DOHH2 (cell line): ENCODE results near the gene PTAR1.

Experiments
- EZH2phosphoT487 ChIP-seq: fragments of 200-600 bp; sonication (generic); IDR thresholded peaks from 2 replicates; pipeline ENCODE4 v1.6.1; 2017; ENCODE audit warnings: borderline replicate concordance, mild to moderate bottlenecking, antibody characterized with exemption, low read length, moderate library complexity, mixed read lengths
- TF ChIP-seq, protein P1 (sequence below): fragments of 200-600 bp; sonication (generic); IDR thresholded peaks from one replicate; pipeline ENCODE4 v1.5.1; 2014; ENCODE audit warnings: antibody characterized with exemption, mild to moderate bottlenecking, low read depth, low read length; ENCODE audit not compliant: poor library complexity, severe bottlenecking

GRCh38 chr9:69746859-69747560 is 12.8 kb downstream of the PTAR1 start:
- TF ChIP-seq, protein P1, sequence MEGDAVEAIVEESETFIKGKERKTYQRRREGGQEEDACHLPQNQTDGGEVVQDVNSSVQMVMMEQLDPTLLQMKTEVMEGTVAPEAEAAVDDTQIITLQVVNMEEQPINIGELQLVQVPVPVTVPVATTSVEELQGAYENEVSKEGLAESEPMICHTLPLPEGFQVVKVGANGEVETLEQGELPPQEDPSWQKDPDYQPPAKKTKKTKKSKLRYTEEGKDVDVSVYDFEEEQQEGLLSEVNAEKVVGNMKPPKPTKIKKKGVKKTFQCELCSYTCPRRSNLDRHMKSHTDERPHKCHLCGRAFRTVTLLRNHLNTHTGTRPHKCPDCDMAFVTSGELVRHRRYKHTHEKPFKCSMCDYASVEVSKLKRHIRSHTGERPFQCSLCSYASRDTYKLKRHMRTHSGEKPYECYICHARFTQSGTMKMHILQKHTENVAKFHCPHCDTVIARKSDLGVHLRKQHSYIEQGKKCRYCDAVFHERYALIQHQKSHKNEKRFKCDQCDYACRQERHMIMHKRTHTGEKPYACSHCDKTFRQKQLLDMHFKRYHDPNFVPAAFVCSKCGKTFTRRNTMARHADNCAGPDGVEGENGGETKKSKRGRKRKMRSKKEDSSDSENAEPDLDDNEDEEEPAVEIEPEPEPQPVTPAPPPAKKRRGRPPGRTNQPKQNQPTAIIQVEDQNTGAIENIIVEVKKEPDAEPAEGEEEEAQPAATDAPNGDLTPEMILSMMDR = no peak
- no peak for TF ChIP-seq EZH2phosphoT487
